GM12878 (cell line): Measurements from ENCODE around the gene CROCC. TPM values are rescaled to one million over a fixed set of nuclear protein-coding genes. Genes with fewer than 3 reads are reported as not detected.

ENCODE experiments used
- BCL11A ChIP-seq: IDR thresholded peaks from 2 replicates; pipeline ENCODE4 v1.6.1; 2011; ENCODE audit warnings: low read depth, low read length
- CHD1 ChIP-seq: IDR thresholded peaks from 2 replicates; pipeline ENCODE4 v1.6.1; 2012; ENCODE audit warnings: low read depth, low read length, improper control_type of control experiment
- ESRRA ChIP-seq: IDR thresholded peaks from 2 replicates; pipeline ENCODE4 v1.6.1; 2012; ENCODE audit warnings: mild to moderate bottlenecking, low read length, improper control_type of control experiment
- MYB ChIP-seq: fragments of 150-350 bp; IDR thresholded peaks from 2 replicates; pipeline ENCODE4 v1.6.1; 2014; ENCODE audit warnings: mild to moderate bottlenecking, low read depth, low read length, borderline replicate concordance
- TBL1XR1 ChIP-seq: IDR thresholded peaks from 2 replicates; pipeline ENCODE4 v1.6.1; 2012; ENCODE audit warnings: low read depth, low read length, improper control_type of control experiment
- YY1 ChIP-seq: IDR thresholded peaks from 2 replicates; pipeline ENCODE4 v1.6.1; 2011; ENCODE audit warnings: low read depth, mild to moderate bottlenecking, low read length
- polyA plus RNA-seq, 11 experiments: library from polyadenylated mRNA; depleted of rRNA in 4 of 11; unstranded in 6 of 11; stranded (reverse) in 5 of 11; fragments of >200 nt; fragmentation: Nextera tagmentation in 4 of 11; fragmentation: Illumina TruSeq in 1 of 11; extraction: Ambion mirVana in 4 of 11; extraction: Trizol in 1 of 11; gene quantifications; 1 replicate in 1 of 11; 2 replicates in 10 of 11; pipeline versions ENCODE4 v1.2.1 to v1.2.3, GENCODE V29; 2011 to 2016; ENCODE audit warnings: inconsistent platforms in 2 of 11, missing spikeins in 2 of 11, low read depth in 1 of 11
- total RNA-seq, 4 experiments: library from RNA; depleted of rRNA in 3 of 4; stranded (reverse); fragments of >200 nt in 3 of 4; fragmentation: Illumina TruSeq in 1 of 4; extraction: Trizol in 1 of 4; gene quantifications; 2 replicates each; pipeline versions ENCODE4 v1.2.1 to v1.2.3, GENCODE V29; 2013 to 2021
- TF ChIP-seq, protein P1 (sequence below): IDR thresholded peaks from 2 replicates; pipeline ENCODE4 v1.6.1; 2012; ENCODE audit warnings: improper control_type of control experiment, low read depth, low read length; ENCODE audit not compliant: insufficient replicate concordance
- TF ChIP-seq, protein P2 (sequence below): fragments of 450-650 bp; IDR thresholded peaks from 2 replicates; pipeline ENCODE4 v1.6.1; 2014; ENCODE audit warnings: mild to moderate bottlenecking
- TF ChIP-seq, protein P3 (sequence below): fragments of 450-650 bp; IDR thresholded peaks from 2 replicates; pipeline ENCODE4 v1.6.1; 2018; ENCODE audit warnings: borderline replicate concordance, mild to moderate bottlenecking; ENCODE audit not compliant: partially characterized antibody

The CROCC gene
- total and polyA plus RNA-seq, 10 of the 15 experiments (the other 5 are each of a cell fraction or from before 2014, with no cell fraction given), result 0.04 to 5.5 (median 2.3) TPM

DNA sequence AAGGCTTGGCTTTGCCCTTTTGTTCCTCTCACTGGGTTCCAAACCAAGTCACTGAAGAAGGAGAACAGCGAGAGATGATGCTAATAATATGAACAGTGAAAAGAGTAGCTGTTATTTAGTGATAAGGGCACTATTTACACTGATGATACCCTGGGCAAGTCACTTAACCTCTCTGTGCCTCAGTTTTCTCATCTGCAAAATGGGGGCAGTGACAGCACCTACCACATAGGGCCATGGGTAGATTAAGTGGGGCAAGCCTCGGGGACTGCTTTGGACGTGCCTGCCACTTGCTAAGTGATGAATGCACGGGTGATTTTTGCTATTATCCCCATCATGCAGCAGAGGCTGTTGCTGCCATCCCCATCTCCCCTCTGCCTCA is 80.8 kb downstream of the CROCC start (continued):
- TF ChIP-seq, protein P1, sequence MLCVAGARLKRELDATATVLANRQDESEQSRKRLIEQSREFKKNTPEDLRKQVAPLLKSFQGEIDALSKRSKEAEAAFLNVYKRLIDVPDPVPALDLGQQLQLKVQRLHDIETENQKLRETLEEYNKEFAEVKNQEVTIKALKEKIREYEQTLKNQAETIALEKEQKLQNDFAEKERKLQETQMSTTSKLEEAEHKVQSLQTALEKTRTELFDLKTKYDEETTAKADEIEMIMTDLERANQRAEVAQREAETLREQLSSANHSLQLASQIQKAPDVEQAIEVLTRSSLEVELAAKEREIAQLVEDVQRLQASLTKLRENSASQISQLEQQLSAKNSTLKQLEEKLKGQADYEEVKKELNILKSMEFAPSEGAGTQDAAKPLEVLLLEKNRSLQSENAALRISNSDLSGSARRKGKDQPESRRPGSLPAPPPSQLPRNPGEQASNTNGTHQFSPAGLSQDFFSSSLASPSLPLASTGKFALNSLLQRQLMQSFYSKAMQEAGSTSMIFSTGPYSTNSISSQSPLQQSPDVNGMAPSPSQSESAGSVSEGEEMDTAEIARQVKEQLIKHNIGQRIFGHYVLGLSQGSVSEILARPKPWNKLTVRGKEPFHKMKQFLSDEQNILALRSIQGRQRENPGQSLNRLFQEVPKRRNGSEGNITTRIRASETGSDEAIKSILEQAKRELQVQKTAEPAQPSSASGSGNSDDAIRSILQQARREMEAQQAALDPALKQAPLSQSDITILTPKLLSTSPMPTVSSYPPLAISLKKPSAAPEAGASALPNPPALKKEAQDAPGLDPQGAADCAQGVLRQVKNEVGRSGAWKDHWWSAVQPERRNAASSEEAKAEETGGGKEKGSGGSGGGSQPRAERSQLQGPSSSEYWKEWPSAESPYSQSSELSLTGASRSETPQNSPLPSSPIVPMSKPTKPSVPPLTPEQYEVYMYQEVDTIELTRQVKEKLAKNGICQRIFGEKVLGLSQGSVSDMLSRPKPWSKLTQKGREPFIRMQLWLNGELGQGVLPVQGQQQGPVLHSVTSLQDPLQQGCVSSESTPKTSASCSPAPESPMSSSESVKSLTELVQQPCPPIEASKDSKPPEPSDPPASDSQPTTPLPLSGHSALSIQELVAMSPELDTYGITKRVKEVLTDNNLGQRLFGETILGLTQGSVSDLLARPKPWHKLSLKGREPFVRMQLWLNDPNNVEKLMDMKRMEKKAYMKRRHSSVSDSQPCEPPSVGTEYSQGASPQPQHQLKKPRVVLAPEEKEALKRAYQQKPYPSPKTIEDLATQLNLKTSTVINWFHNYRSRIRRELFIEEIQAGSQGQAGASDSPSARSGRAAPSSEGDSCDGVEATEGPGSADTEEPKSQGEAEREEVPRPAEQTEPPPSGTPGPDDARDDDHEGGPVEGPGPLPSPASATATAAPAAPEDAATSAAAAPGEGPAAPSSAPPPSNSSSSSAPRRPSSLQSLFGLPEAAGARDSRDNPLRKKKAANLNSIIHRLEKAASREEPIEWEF, result no peak
- no peak for TF ChIP-seq MYB
- TF ChIP-seq YY1, result no peak
- TF ChIP-seq, protein P2, sequence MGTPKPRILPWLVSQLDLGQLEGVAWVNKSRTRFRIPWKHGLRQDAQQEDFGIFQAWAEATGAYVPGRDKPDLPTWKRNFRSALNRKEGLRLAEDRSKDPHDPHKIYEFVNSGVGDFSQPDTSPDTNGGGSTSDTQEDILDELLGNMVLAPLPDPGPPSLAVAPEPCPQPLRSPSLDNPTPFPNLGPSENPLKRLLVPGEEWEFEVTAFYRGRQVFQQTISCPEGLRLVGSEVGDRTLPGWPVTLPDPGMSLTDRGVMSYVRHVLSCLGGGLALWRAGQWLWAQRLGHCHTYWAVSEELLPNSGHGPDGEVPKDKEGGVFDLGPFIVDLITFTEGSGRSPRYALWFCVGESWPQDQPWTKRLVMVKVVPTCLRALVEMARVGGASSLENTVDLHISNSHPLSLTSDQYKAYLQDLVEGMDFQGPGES, result no peak
- no peak for TF ChIP-seq ESRRA
- TF ChIP-seq, protein P3, sequence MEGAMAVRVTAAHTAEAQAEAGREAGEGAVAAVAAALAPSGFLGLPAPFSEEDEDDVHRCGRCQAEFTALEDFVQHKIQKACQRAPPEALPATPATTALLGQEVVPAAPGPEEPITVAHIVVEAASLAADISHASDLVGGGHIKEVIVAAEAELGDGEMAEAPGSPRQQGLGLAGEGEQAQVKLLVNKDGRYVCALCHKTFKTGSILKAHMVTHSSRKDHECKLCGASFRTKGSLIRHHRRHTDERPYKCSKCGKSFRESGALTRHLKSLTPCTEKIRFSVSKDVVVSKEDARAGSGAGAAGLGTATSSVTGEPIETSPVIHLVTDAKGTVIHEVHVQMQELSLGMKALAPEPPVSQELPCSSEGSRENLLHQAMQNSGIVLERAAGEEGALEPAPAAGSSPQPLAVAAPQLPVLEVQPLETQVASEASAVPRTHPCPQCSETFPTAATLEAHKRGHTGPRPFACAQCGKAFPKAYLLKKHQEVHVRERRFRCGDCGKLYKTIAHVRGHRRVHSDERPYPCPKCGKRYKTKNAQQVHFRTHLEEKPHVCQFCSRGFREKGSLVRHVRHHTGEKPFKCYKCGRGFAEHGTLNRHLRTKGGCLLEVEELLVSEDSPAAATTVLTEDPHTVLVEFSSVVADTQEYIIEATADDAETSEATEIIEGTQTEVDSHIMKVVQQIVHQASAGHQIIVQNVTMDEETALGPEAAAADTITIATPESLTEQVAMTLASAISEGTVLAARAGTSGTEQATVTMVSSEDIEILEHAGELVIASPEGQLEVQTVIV, result no peak
- TF ChIP-seq CHD1, result no peak
- TF ChIP-seq BCL11A, result no peak
- TF ChIP-seq TBL1XR1, result no peak
- TF ChIP-seq, all 136 proteins: peak for 0
